RPMI8226 (cell line): ENCODE results near the gene BRD9.
"Not testable (repeated sequence)": the region's sequence is repeated elsewhere in the genome, so short reads cannot be mapped to it uniquely, and the experiment has no call there.

Experiments used
- DNase-seq: peaks from one replicate; pipeline ENCODE4 v3.0.0-alpha.2; 2015

BRD9 gene

DNA sequence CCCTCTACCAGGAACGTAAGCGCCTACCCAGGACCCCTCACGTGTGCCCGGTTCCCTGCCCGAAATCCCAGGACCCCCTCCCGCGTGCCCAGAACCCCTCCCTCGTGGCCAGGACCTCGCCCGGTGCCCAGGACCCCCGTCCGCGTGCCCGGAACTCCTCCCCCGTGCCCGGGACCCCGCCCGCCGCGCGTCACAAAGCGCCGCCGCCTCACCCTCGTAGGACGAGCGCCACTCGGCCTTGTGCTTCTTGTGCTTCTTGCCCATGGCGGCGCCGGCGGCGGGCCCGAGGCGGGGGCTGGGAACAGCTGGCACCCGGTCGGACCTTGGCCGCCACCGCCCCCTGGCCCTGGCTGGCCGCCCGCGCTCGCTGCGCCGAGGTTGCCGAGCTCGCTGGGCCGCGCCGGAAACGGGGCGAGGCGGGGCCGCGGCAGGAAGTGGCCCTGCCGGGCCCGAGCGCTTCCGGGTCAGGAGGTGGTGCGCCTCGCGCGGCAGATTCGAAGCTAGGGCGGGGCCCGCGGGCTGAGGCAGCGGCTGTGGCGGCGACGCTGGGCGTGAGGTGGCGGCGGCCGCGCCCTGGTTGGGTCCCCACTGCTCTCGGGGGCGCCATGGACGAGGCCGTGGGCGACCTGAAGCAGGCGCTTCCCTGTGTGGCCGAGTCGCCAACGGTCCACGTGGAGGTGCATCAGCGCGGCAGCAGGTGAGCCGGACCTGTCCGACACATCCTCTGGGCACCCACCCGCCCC lies at the start of gene BRD9, which contains the start of gene TRIP13:
BRD9 (minus strand) TSS at position 408 of the 743 bp plus-strand sequence; CDS start at position 264, 144 bp downstream.
TRIP13 (plus strand) TSS at position 491 of the 743 bp plus-strand sequence; CDS start at position 606, 115 bp downstream.
- peak; percentile 96 for DNase-seq

DNA sequence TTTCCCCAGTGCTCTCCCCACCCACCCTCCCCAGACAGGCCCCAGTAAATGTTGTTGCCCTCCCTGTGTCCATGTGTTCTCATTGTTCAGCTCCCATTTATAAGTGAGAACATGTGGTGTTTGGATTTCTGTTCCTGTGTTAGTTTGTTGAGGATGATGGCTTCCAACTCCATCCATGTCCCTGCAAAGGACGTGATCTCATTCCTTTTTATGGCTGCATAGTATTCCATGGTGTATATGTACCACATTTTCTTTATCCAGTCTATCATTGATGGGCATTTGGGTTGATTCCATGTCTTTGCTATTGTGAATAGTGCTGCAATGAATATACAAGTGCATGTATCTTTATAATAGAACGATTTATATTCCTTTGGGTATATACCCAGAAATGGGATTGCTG lies 48.1 kb upstream of the BRD9 start:
- not testable (repeated sequence) for DNase-seq

- no peak for DNase-seq
These were observed 46.8 kb upstream of the BRD9 start for GRCh38 chr5:939368-939767.

GRCh38 chr5:937151-937924 lies 44.7 kb upstream of the BRD9 start:
- no peak for DNase-seq

DNA sequence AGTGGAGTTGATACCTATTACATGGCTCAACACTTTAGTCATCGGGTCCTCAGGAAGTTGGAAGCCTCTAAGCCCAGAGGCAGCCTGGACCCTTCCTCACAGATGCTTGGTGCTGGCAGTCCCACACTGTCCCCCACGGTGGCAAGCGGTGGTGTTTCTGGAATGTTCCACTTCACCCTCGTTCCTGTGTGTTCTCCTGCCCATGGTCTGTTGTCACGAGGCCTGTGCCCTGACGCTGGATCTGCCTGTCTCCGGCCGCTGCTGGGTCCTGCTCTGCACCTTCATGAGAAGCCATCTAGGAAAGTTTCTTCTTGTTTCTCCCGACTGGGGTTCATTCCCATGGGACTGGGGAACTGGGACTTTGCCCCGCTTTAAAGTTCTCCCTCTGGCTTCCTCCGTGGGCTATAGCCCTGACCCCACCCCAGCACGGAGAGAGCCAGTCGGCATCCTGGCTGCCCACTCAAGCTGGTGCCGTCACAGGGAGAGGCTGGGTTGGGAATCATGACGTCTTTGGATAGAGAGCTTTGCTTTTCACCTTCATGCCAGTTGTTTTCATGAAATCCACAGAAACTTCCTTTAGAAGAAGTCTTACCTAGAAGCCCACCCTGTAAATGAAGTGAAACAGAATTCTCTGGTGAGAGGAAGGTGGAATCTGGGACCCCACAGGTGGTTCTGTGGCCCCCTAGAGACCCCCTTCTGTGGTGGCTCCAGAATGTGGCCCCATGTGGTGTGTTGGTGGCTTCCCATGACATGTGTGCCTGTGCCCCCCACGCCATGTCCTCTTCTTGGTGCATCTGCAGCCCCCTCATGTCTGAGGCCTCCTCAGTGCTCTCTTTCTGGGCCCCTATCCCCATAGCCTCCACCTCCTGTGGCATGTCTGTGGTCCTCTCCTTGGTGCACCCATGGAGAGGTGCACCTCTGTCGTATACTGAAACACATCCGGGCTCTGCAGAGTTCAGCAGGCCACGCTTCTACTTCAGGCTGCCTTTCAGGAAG lies 43.8 kb upstream of the BRD9 start:
- DNase-seq: no peak

GRCh38 chr5:935510-936084 lies 43.0 kb upstream of the BRD9 start:
- DNase-seq: no peak

DNA sequence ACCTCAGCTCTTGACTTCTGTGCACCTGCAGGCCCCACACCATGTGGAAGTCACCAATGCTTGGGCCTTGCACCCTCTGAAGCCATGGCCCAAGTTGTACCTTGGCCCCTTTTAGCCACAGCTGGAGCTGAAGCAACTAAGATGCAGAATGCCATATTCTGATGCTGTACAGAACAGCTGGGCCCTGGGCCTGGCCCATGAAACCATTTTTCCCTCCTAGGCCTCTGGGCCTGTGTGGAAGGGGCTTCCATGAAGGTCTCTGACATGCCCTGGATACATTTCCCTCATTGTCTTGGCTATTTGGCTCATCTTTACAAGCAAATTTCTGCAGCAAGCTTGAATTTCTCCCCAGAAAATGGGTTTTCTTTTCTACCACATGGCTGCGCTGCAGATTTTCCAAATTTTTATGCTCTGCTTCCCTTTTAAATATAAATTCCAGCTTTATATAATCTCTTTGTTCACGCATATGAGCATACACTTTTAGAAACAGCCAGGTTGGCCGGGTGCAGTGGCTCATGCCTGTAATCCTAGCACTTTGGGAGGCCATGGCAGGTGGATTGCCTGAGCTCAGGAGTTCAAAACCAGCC lies 41.9 kb upstream of the BRD9 start:
- not testable (repeated sequence) for DNase-seq

GRCh38 chr5:933951-934350 lies 41.4 kb upstream of the BRD9 start:
- DNase-seq: not testable (repeated sequence)

- DNase-seq: no peak
These were observed 40.8 kb upstream of the BRD9 start for GRCh38 chr5:933251-933861.

GRCh38 chr5:932628-933250 lies 40.1 kb upstream of the BRD9 start:
- no peak for DNase-seq

GRCh38 chr5:932151-932627 lies 39.6 kb upstream of the BRD9 start:
- DNase-seq: no peak

GRCh38 chr5:931570-932145 lies 39.1 kb upstream of the BRD9 start:
- no peak for DNase-seq

DNA sequence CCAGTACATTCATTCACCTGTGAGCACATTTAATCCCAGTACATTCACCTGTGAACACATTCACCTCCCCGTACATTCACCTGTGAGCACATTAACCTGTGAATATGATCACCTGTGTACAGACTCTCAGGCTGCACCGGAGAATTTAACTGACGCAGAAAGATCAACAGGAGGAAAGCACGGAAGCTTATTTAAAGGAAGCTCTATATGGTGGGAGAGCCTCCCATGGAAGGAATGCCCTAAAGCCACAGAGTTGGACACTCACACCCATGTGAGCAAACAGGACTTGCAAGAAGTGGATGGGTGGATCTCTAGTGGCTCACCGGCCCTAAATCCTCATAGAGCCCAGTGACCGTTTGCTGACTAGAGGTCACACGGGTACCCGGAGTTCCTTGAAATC lies 38.3 kb upstream of the BRD9 start:
- DNase-seq: no peak

DNA sequence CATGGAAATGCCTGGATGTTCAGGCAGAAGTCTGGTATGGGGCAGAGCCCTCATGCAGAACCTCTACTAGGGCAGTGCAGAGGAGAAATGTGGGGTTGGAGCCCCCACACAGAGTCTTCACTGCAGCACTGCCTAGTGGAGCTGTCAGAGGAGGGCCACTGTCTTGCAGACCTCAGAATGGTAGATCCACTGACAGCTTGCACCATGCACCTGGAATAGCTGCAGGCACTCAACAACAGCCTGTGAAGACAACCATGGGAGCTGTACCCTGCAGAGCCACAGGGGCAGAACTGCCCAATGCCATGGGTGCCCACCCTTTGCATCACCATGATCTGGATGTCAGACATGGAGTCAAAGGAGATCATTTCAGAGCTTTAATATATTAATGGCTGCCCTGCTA lies 37.0 kb upstream of the BRD9 start:
- DNase-seq: no peak

- not testable (repeated sequence) for DNase-seq
These were observed 36.6 kb upstream of the BRD9 start for GRCh38 chr5:929182-929581.

- no peak for DNase-seq
These were observed 34.8 kb upstream of the BRD9 start for GRCh38 chr5:927172-928015.

DNA sequence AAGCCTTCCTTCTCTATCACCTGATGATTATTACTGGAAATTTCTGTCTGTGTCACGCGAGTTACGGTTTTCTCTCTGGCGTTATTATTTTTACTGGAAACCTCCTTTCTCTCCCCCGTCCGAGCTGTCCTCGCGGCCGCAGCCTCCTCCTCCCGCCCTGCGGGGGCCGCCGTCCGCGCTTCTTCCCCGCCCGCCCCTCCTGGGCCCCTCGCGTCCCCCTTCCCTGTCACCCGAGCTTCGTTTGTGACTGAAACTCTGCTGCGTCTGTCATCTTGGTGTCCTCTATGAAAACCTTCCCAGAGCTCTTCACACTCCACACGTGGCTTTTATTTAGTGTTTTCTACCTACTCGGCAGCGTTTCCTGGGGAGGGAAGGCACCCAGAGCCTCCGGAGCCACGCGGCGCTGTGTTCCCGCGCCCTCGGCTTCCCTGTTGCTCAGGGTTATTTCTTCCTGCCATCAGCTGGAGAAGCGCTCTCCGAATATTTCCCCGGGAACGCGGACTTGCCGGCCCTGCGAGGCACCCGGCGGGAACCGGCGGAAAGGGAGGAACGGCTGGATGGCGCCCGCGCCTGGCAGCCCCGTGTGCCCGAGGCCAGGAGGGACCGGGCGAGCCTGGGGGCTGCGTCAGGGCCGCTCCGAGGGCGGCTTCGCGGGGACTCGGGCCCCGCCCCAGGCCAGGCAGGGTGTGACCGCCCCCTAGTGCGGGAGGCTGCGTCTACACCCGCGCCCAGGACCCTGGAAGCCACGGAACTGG lies 34.0 kb upstream of the BRD9 start:
- DNase-seq: no peak

DNA sequence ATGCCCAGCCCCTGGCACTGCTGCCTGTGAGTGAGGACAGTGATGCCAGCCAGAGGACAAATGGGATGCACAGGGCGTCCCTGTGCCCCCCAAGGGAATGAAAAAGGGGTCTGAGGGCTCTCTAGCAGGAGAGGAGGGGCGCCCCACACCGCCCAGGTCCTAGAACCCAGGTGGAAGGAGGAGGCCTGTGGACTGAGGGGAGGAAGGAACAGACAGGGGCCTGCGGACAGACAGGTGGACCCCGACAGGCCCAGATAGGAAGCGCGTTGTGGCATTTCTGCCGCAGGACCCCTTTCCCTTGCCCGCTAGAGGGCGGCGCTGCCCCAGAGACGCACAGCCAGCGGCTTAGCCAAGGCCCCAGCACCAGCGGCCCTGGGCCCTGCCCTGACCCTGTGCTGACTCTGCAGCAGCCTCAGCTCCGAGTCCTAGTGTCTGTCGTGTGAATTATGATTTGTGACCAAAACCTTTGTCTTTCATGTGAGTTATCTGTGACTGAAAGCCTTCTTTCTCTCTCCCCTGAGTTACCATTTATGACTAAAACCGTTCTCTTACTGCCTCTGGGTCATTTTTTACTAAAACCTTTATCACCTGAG lies 30.8 kb upstream of the BRD9 start:
- DNase-seq: peak; percentile 94
